ENCODE results near the gene ITGA2B. TPM values are rescaled to one million over a fixed set of nuclear protein-coding genes. Genes with fewer than 3 reads are reported as not detected.

Gene ITGA2B
- total and polyA plus RNA-seq, 10 of the 15 experiments (the other 5 are each of a cell fraction or from before 2014, with no cell fraction given): 0.04 to 0.51 (median 0.21) TPM; not detected in 1

- TF ChIP-seq NFXL1 (IDR thresholded peaks at IDR 0.05; ENCODE audit: borderline replicate concordance) (no peak), PBX3 (IDR thresholded peaks at IDR 0.05; ENCODE audit: insufficient replicate concordance, low read depth, low read length) (no peak), JUNB (IDR thresholded peaks at IDR 0.05) (no peak), ZNF274 (IDR thresholded peaks at IDR 0.05; ENCODE audit: insufficient read depth, insufficient read length) (no peak), ZZZ3 (IDR thresholded peaks at IDR 0.05; ENCODE audit: control insufficient read depth, insufficient read length, low read depth) (no peak)
These were observed 33.8 kb downstream of the ITGA2B start (continued) for GRCh38 chr17:44355642-44356099.

GRCh38 chr17:44354582-44355561, 34.6 kb downstream of the ITGA2B start:
- intact Hi-C loops (cut with micrococcal nuclease; ENCODE audit: unreplicated experiment): no loop called here
- in situ Hi-C loops (cut with MboI): no loop called here
- no peak overlapping the region for H3K9ac ChIP-seq (ENCODE audit: control insufficient read depth, insufficient read depth, low read length)
- SMC1A ChIA-PET (ENCODE audit: uncharacterized antibody, unreplicated experiment): no interaction called here
- no peak for FAIRE-seq
- H3K36me3 ChIP-seq (ENCODE audit: control insufficient read depth in 2 of 2, insufficient read depth in 2 of 2, low read length in 1 of 2): peaks cover 14 to 17% of the 10 kb centered on the region in 2 experiments; a peak in 3 of 4 replicates
- H2AFZ ChIP-seq (ENCODE audit: control insufficient read depth, low read depth, low read length): no peak overlapping the region
- H3K4me1 ChIP-seq (ENCODE audit: control insufficient read depth, insufficient read depth, low read length): peaks cover 8% of the 10 kb centered on the region
- no peak overlapping the region for H3K4me3 ChIP-seq
- H3K79me2 ChIP-seq (ENCODE audit: control insufficient read depth, insufficient read depth, low read length): peaks cover 4% of the 10 kb centered on the region
- RAD21 ChIA-PET (ENCODE audit: unreplicated experiment): interaction anchor here (0.9 to 1.6 kb wide), 4 partner anchors 9 to 168 kb away, joined by 3 to 4 read pairs (median 3); partner anchors contain the start of gene FAM171A2
- H3K27me3 ChIP-seq (replicated peaks in 1 of 2; ENCODE audit: control insufficient read depth in 2 of 2, insufficient read depth in 2 of 2, low read length in 1 of 2): no peaks in the 10 kb centered on the region; a peak in 1 of 4 replicates
- no TSS peak for BruUV-seq (replicated peaks)
- POLR2A ChIA-PET: interaction anchor here (0.6 kb wide), 1 partner anchor 148 kb away, joined by 6 read pairs; no protein-coding TSS in a partner anchor
- 30% methylated on average over 67 of the region's 77 CpGs for WGBS (ENCODE audit: insufficient coverage, insufficient replicate concordance, low lambda C conversion rate, missing lambda C conversion rate)
- peak; percentile 46 for ATAC-seq
- no peaks in the 10 kb centered on the region for H4K20me1 ChIP-seq (ENCODE audit: control insufficient read depth, insufficient read depth)
- DNase-seq (ENCODE audit: low read depth, low spot score): no peak
- H3K4me2 ChIP-seq (ENCODE audit: control insufficient read depth, insufficient read depth): peak overlapping the region; percentile 48; the same call in 1 of the 2 replicates
- CTCF ChIA-PET: interaction anchor here (1.0 to 1.8 kb wide), 5 partner anchors 8 to 145 kb away, joined by 3 to 6 read pairs (median 5); partner anchors contain the start of genes FAM171A2 and GRN
- no peak overlapping the region for H3K27ac ChIP-seq (ENCODE audit: control insufficient read depth, insufficient read depth)
- H3K9me3 ChIP-seq (replicated peaks; ENCODE audit: control insufficient read depth, insufficient read depth, low read length): no peaks in the 10 kb centered on the region
- TF ChIP-seq HCFC1 (IDR thresholded peaks at IDR 0.05; ENCODE audit: low read length) (no peak), SMARCA5 (IDR thresholded peaks at IDR 0.05) (peak; percentile 31; the same call in 1 of the 2 replicates), YY1 (IDR thresholded peaks at IDR 0.05; ENCODE audit: low read depth, low read length) (peak; percentile 42; the same call in 1 of the 2 replicates), EP300 (IDR thresholded peaks at IDR 0.05; ENCODE audit: borderline replicate concordance in 1 of 2, control insufficient read depth in 1 of 2, low read depth in 2 of 2, low read length in 2 of 2) (no peak), CEBPB (IDR thresholded peaks at IDR 0.05; ENCODE audit: borderline replicate concordance in 1 of 2, low read depth in 2 of 2, low read length in 2 of 2) (no peak), ZNF24 (IDR thresholded peaks at IDR 0.05) (no peak), SKIL (IDR thresholded peaks at IDR 0.05; ENCODE audit: low read depth, poor library complexity, severe bottlenecking) (no peak), NR2C1 (IDR thresholded peaks at IDR 0.05) (no peak), ATF7 (IDR thresholded peaks at IDR 0.05; ENCODE audit: low read depth) (no peak), USF1 (IDR thresholded peaks at IDR 0.05; ENCODE audit: borderline replicate concordance, extremely low read length, insufficient read depth, low read depth, low read length) (no peak)

All from GM12878 (cell line).